GM12878 (cell line): ENCODE data around the gene IFRD2. TPM values are rescaled to one million over a fixed set of nuclear protein-coding genes. Genes with fewer than 3 reads are reported as not detected.

Source experiments
- ATAC-seq: fragments of 200-7000 bp; cut with Tn5 transposase; 3 replicates; pipeline ENCODE4 v1.9.1; 2020; ENCODE audit warnings: mild to moderate bottlenecking, moderate library complexity
- BruUV-seq: library from RNA; stranded (reverse); fragments of 400-500 nt; replicated peaks from 2 replicates; lab custom pipeline; 2021; lab: Mats Ljungman, UMichigan
- CTCF ChIA-PET: fragments of 300-600 bp; sonication (Branson Sonifier 250); formaldehyde crosslinking; extraction: SDS; loops from one replicate; lab custom pipeline; 2021; ENCODE audit warnings: inconsistent platforms; lab: Yijun Ruan, JAX
- POLR2A ChIA-PET: fragments of 350-600 bp; formaldehyde crosslinking; extraction: SDS; loops from one replicate; lab custom pipeline; 2021; ENCODE audit warnings: inconsistent platforms; lab: Charles Lee
- RAD21 ChIA-PET: fragments of 300-600 bp; sonication (Branson Sonifier 250); formaldehyde crosslinking; loops from one replicate; lab custom pipeline; 2023; ENCODE audit warnings: antibody characterized with exemption; ENCODE audit not compliant: unreplicated experiment; lab: Charles Lee
- SMC1A ChIA-PET: fragments of 300-600 bp; sonication (Branson Sonifier 250); formaldehyde crosslinking; loops from one replicate; lab custom pipeline; 2023; ENCODE audit not compliant: unreplicated experiment, uncharacterized antibody; lab: Charles Lee
- DNase-seq: peaks from one replicate; pipeline ENCODE4 v3.0.0-alpha.2; 2011; ENCODE audit warnings: low read depth, low spot score
- FAIRE-seq: peaks from 3 replicates; lab custom pipeline; 2011; peaks lifted over from hg19 to GRCh38; lab: Jason Lieb, UNC
- H2AFZ ChIP-seq: 2 replicates; pipeline ENCODE4 v1.6.0; 2011; ENCODE audit warnings: low read depth, low read length, control low read depth; ENCODE audit not compliant: control insufficient read depth
- H3K27ac ChIP-seq: 2 replicates; pipeline ENCODE4 v1.5.1; 2011; ENCODE audit warnings: control low read depth; ENCODE audit not compliant: control insufficient read depth, insufficient read depth
- H3K27me3 ChIP-seq, 2 experiments: replicated peaks in 1 of 2; 2 replicates each; pipeline versions ENCODE4 v1.6.0 to v1.6.1; 2011; ENCODE audit warnings: low read length in 1 of 2; ENCODE audit not compliant: control insufficient read depth in 2 of 2, insufficient read depth in 2 of 2
- H3K36me3 ChIP-seq, 2 experiments: 2 replicates each; pipeline ENCODE4 v1.5.1; 2011; ENCODE audit warnings: low read length in 1 of 2; ENCODE audit not compliant: control insufficient read depth in 2 of 2, insufficient read depth in 2 of 2
- H3K4me1 ChIP-seq: 2 replicates; pipeline ENCODE4 v1.6.1; 2011; ENCODE audit warnings: mild to moderate bottlenecking, low read length, moderate library complexity, mixed read lengths; ENCODE audit not compliant: control insufficient read depth, insufficient read depth
- H3K4me2 ChIP-seq: 2 replicates; pipeline ENCODE4 v1.6.0; 2011; ENCODE audit warnings: control low read depth; ENCODE audit not compliant: control insufficient read depth, insufficient read depth
- H3K4me3 ChIP-seq: fragments of 200-600 bp; sonication (generic); 2 replicates; pipeline ENCODE4 v1.5.1; 2016
- H3K79me2 ChIP-seq: 2 replicates; pipeline ENCODE4 v1.6.0; 2011; ENCODE audit warnings: low read length; ENCODE audit not compliant: control insufficient read depth, insufficient read depth
- H3K9ac ChIP-seq: 2 replicates; pipeline ENCODE4 v1.8.0; 2011; ENCODE audit warnings: low read length, control low read depth, mixed read lengths; ENCODE audit not compliant: control insufficient read depth, insufficient read depth
- H3K9me3 ChIP-seq: replicated peaks from 3 replicates; pipeline ENCODE4 v1.5.1; 2011; ENCODE audit warnings: mild to moderate bottlenecking, low read length; ENCODE audit not compliant: control insufficient read depth, insufficient read depth
- H4K20me1 ChIP-seq: 2 replicates; pipeline ENCODE4 v1.6.0; 2011; ENCODE audit not compliant: control insufficient read depth, insufficient read depth
- ATF2 ChIP-seq: IDR thresholded peaks from 2 replicates; pipeline ENCODE4 v1.6.1; 2012; ENCODE audit warnings: low read length, inconsistent platforms
- ATF7 ChIP-seq: fragments of 450-650 bp; IDR thresholded peaks from 2 replicates; pipeline ENCODE4 v1.6.1; 2016; ENCODE audit warnings: low read depth, mild to moderate bottlenecking
- CEBPB ChIP-seq, 2 experiments: fragments of 150-350 bp in 1 of 2; IDR thresholded peaks; 2 replicates each; pipeline ENCODE4 v1.6.1; 2012 to 2014; ENCODE audit warnings: low read depth in 2 of 2, low read length in 2 of 2, borderline replicate concordance in 1 of 2, inconsistent platforms in 1 of 2
- EGR1 ChIP-seq, 2 experiments: IDR thresholded peaks; 1 replicate in 1 of 2; 2 replicates in 1 of 2; pipeline ENCODE4 v1.6.1; 2011 to 2012; ENCODE audit warnings: low read depth in 2 of 2, low read length in 2 of 2, borderline replicate concordance in 1 of 2, mild to moderate bottlenecking in 1 of 2, moderate library complexity in 1 of 2
- ETV6 ChIP-seq, 2 experiments: fragments of 450-650 bp in 1 of 2; IDR thresholded peaks in 1 of 2; conservative IDR thresholded peaks in 1 of 2; 2 replicates each; pipeline ENCODE4 v1.6.1; 2014; ENCODE audit warnings: antibody characterized with exemption in 1 of 2, borderline replicate concordance in 1 of 2, low read depth in 1 of 2, mild to moderate bottlenecking in 1 of 2, moderate library complexity in 1 of 2
- IKZF1 ChIP-seq: fragments of 450-650 bp; conservative IDR thresholded peaks from 2 replicates; pipeline ENCODE4 v1.6.1; 2017; ENCODE audit warnings: antibody characterized with exemption, mild to moderate bottlenecking
- MTA3 ChIP-seq: IDR thresholded peaks from 2 replicates; pipeline ENCODE4 v1.6.1; 2012; ENCODE audit warnings: low read length, inconsistent platforms, borderline replicate concordance
- MXI1 ChIP-seq: fragments of 150-350 bp; IDR thresholded peaks from 2 replicates; pipeline ENCODE4 v1.6.1; 2011; ENCODE audit warnings: low read depth, mild to moderate bottlenecking, inconsistent platforms, low read length, improper control_type of control experiment
- PAX5 ChIP-seq: IDR thresholded peaks from 2 replicates; pipeline ENCODE4 v1.6.1; 2011; ENCODE audit warnings: low read depth, low read length, borderline replicate concordance
- RB1 ChIP-seq: fragments of 450-650 bp; formaldehyde crosslinking; IDR thresholded peaks from 2 replicates; pipeline ENCODE4 v1.6.1; 2017; ENCODE audit warnings: mild to moderate bottlenecking, borderline replicate concordance
- SMARCA5 ChIP-seq: fragments of 450-650 bp; IDR thresholded peaks from 2 replicates; pipeline ENCODE4 v1.6.1; 2017; ENCODE audit warnings: mild to moderate bottlenecking
- STAT1 ChIP-seq: fragments of 450-650 bp; conservative IDR thresholded peaks from 2 replicates; pipeline ENCODE4 v1.6.1; 2014; ENCODE audit warnings: antibody characterized with exemption, mild to moderate bottlenecking
- ZNF207 ChIP-seq: fragments of 450-650 bp; IDR thresholded peaks from 2 replicates; pipeline ENCODE4 v1.6.1; 2014; ENCODE audit warnings: antibody characterized with exemption, mild to moderate bottlenecking, borderline replicate concordance
- WGBS: methylation state at CpG from one replicate; pipeline ENCODE4 v1.1.6; 2016; ENCODE audit warnings: low lambda C conversion rate; ENCODE audit not compliant: insufficient replicate concordance, insufficient coverage; ENCODE audit errors: missing lambda C conversion rate; 5-methylcytosine and 5-hydroxymethylcytosine counted together
- in situ Hi-C: fragments of 300-500 bp; cut with MboI; formaldehyde crosslinking; loops from 9 replicates; pipeline ENCODE4 v1.14.3; 2018; ENCODE audit warnings: mixed read lengths
- intact Hi-C: fragments of 100-400 bp; cut with micrococcal nuclease; formaldehyde crosslinking; loops from one replicate; pipeline ENCODE4 v1.14.2; 2022; ENCODE audit not compliant: unreplicated experiment
- polyA plus RNA-seq, 11 experiments: library from polyadenylated mRNA; depleted of rRNA in 4 of 11; unstranded in 6 of 11; stranded (reverse) in 5 of 11; fragments of >200 nt; fragmentation: Nextera tagmentation in 4 of 11; fragmentation: Illumina TruSeq in 1 of 11; extraction: Ambion mirVana in 4 of 11; extraction: Trizol in 1 of 11; gene quantifications; 1 replicate in 1 of 11; 2 replicates in 10 of 11; pipeline versions ENCODE4 v1.2.1 to v1.2.3, GENCODE V29; 2011 to 2016; ENCODE audit warnings: inconsistent platforms in 2 of 11, missing spikeins in 2 of 11, low read depth in 1 of 11
- total RNA-seq, 4 experiments: library from RNA; depleted of rRNA in 3 of 4; stranded (reverse); fragments of >200 nt in 3 of 4; fragmentation: Illumina TruSeq in 1 of 4; extraction: Trizol in 1 of 4; gene quantifications; 2 replicates each; pipeline versions ENCODE4 v1.2.1 to v1.2.3, GENCODE V29; 2013 to 2021
- TF ChIP-seq, protein P1 (sequence below), 3 experiments: IDR thresholded peaks in 2 of 3; conservative IDR thresholded peaks in 1 of 3; 2 replicates each; pipeline ENCODE4 v1.5.1; 2011; ENCODE audit warnings: low read depth in 3 of 3, low read length in 3 of 3, mild to moderate bottlenecking in 3 of 3, control low read depth in 2 of 3, moderate library complexity in 2 of 3, inconsistent platforms in 1 of 3, mixed read lengths in 1 of 3; ENCODE audit not compliant: control insufficient read depth in 2 of 3, insufficient read depth in 1 of 3; ENCODE audit errors: extremely low read depth in 1 of 3
- TF ChIP-seq, protein P2 (sequence below): fragments of 450-650 bp; IDR thresholded peaks from 2 replicates; pipeline ENCODE4 v1.6.1; 2017; ENCODE audit warnings: antibody characterized with exemption, mild to moderate bottlenecking, moderate library complexity

The IFRD2 gene
- total and polyA plus RNA-seq, 10 of the 15 experiments (the other 5 are each of a cell fraction or from before 2014, with no cell fraction given): 19.1 to 153 (median 80.3) TPM

- peak; percentile 96 for FAIRE-seq
- RAD21 ChIA-PET: interaction anchor here (0.6 to 3.5 kb wide), 5 partner anchors 26 to 1211 kb away, joined by 3 to 23 read pairs (median 4); no protein-coding TSS in a partner anchor
- no TSS peak for BruUV-seq
- SMC1A ChIA-PET: interaction anchor here (0.8 to 1.7 kb wide), 5 partner anchors 10 to 78 kb away, joined by 3 to 6 read pairs (median 5); no protein-coding TSS in a partner anchor
- Histone ChIP-seq H3K27me3 (peaks cover 7 to 8% of the 10 kb centered on the region in 2 experiments; a peak in 3 of 4 replicates), H4K20me1 (no peaks in the 10 kb centered on the region), H3K4me3 (no peak overlapping the region), H3K9me3 (no peaks in the 10 kb centered on the region), H3K4me1 (peaks cover 6% of the 10 kb centered on the region), H3K79me2 (no peaks in the 10 kb centered on the region), H3K4me2 (peak overlapping the region; percentile 71), H2AFZ (peak overlapping the region; percentile 67), H3K27ac (no peak overlapping the region), H3K36me3 (no peaks in the 10 kb centered on the region), H3K9ac (no peak overlapping the region)
- CTCF ChIA-PET: interaction anchor here (0.7 to 3.1 kb wide), 8 partner anchors 13 to 201 kb away, joined by 3 to 24 read pairs (median 6); partner anchors contain the start of gene GNAT1
- in situ Hi-C loops: loop anchor here (5.0 kb wide), 2 partner anchors 76 to 151 kb away; no protein-coding TSS in a partner anchor
- peak; percentile 44 for DNase-seq
- POLR2A ChIA-PET: interaction anchor here (0.8 to 1.6 kb wide), 2 partner anchors 25 to 46 kb away, joined by 5 read pairs; no protein-coding TSS in a partner anchor
- peak; percentile 95 for ATAC-seq
- 5% methylated on average over 61 of the region's 61 CpGs for WGBS
- intact Hi-C loops: loop anchor here (1.0 to 2.0 kb wide), 4 partner anchors 26 to 152 kb away; no protein-coding TSS in a partner anchor
- no peak for TF ChIP-seq MTA3
- peak; percentile 28; the same call in 1 of the 2 replicates for TF ChIP-seq MXI1
- peak; percentile 64 for TF ChIP-seq IKZF1
- TF ChIP-seq EGR1 (IDR thresholded peaks at IDR 0.05; ENCODE audit: borderline replicate concordance in 1 of 2, low read depth in 2 of 2, low read length in 2 of 2): 0 out of 3 replicates have a peak, but pooled peaks of 1 of the 2 experiments have one; percentile 28
- peak; percentile 62; the same call in 1 of the 2 replicates for TF ChIP-seq SMARCA5
- peak; percentile 69; the same call in 1 of the 2 replicates for TF ChIP-seq STAT1
- peak; percentile 80 for TF ChIP-seq ATF2
- TF ChIP-seq PAX5: peak; percentile 52; the same call in 1 of the 2 replicates
- TF ChIP-seq, protein P1, sequence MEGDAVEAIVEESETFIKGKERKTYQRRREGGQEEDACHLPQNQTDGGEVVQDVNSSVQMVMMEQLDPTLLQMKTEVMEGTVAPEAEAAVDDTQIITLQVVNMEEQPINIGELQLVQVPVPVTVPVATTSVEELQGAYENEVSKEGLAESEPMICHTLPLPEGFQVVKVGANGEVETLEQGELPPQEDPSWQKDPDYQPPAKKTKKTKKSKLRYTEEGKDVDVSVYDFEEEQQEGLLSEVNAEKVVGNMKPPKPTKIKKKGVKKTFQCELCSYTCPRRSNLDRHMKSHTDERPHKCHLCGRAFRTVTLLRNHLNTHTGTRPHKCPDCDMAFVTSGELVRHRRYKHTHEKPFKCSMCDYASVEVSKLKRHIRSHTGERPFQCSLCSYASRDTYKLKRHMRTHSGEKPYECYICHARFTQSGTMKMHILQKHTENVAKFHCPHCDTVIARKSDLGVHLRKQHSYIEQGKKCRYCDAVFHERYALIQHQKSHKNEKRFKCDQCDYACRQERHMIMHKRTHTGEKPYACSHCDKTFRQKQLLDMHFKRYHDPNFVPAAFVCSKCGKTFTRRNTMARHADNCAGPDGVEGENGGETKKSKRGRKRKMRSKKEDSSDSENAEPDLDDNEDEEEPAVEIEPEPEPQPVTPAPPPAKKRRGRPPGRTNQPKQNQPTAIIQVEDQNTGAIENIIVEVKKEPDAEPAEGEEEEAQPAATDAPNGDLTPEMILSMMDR (IDR thresholded peaks at IDR 0.05 in 2 of 3, conservative IDR thresholded peaks at IDR 0.05 in 1 of 3; ENCODE audit: control insufficient read depth in 2 of 3, extremely low read depth in 1 of 3, insufficient read depth in 1 of 3, low read depth in 3 of 3, low read length in 3 of 3): peak; percentile 98 to 99 (median 98); a peak in 5 of 6 replicates
- TF ChIP-seq RB1: peak; percentile 92
- peak in 1 of 2 experiments; percentile 26; a peak in 1 of 4 replicates for TF ChIP-seq CEBPB (IDR thresholded peaks at IDR 0.05; ENCODE audit: borderline replicate concordance in 1 of 2, low read depth in 2 of 2, low read length in 2 of 2)
- no peak for TF ChIP-seq ETV6 (conservative IDR thresholded peaks at IDR 0.05 in 1 of 2, IDR thresholded peaks at IDR 0.05 in 1 of 2; ENCODE audit: borderline replicate concordance in 1 of 2, low read depth in 1 of 2)
- TF ChIP-seq, protein P2, sequence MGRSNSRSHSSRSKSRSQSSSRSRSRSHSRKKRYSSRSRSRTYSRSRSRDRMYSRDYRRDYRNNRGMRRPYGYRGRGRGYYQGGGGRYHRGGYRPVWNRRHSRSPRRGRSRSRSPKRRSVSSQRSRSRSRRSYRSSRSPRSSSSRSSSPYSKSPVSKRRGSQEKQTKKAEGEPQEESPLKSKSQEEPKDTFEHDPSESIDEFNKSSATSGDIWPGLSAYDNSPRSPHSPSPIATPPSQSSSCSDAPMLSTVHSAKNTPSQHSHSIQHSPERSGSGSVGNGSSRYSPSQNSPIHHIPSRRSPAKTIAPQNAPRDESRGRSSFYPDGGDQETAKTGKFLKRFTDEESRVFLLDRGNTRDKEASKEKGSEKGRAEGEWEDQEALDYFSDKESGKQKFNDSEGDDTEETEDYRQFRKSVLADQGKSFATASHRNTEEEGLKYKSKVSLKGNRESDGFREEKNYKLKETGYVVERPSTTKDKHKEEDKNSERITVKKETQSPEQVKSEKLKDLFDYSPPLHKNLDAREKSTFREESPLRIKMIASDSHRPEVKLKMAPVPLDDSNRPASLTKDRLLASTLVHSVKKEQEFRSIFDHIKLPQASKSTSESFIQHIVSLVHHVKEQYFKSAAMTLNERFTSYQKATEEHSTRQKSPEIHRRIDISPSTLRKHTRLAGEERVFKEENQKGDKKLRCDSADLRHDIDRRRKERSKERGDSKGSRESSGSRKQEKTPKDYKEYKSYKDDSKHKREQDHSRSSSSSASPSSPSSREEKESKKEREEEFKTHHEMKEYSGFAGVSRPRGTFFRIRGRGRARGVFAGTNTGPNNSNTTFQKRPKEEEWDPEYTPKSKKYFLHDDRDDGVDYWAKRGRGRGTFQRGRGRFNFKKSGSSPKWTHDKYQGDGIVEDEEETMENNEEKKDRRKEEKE: no peak
- TF ChIP-seq ZNF207: peak; percentile 77; the same call in 1 of the 2 replicates
- TF ChIP-seq ATF7: peak; percentile 97
Measured at GRCh38 chr3:50272911-50273688, 19.1 kb downstream of the IFRD2 start.
